HG03139 (cell line): Measurements from ENCODE around the gene ATG10.
"Not testable (repeated sequence)": the region's sequence is repeated elsewhere in the genome, so short reads cannot be mapped to it uniquely, and the experiment has no call there.

Source experiments
- ATAC-seq: cut with Tn5 transposase; IDR thresholded peaks from one replicate; pipeline ENCODE4 v1.9.1; 2021; ENCODE audit not compliant: unreplicated experiment

The ATG10 gene

GRCh38 chr5:81982172-81982685 lies 10.4 kb downstream of the ATG10 start:
- ATAC-seq = not testable (repeated sequence)

- ATAC-seq = not testable (repeated sequence)
Measured at GRCh38 chr5:81983148-81983547, 11.3 kb downstream of the ATG10 start.

- not testable (repeated sequence) for ATAC-seq
Measured at GRCh38 chr5:81983563-81983962, 11.7 kb downstream of the ATG10 start.

- ATAC-seq = no peak
Measured at GRCh38 chr5:81986126-81986525, 14.3 kb downstream of the ATG10 start.

GRCh38 chr5:81989204-81989603 lies 17.4 kb downstream of the ATG10 start:
- no peak for ATAC-seq

- no peak for ATAC-seq
Measured at GRCh38 chr5:81994679-81995078, 22.9 kb downstream of the ATG10 start.

GRCh38 chr5:81995407-81995806 lies 23.6 kb downstream of the ATG10 start:
- ATAC-seq = no peak

- ATAC-seq = no peak
Measured at GRCh38 chr5:82004511-82004910, 32.7 kb downstream of the ATG10 start.

GRCh38 chr5:82009869-82010268 lies 38.0 kb downstream of the ATG10 start:
- not testable (repeated sequence) for ATAC-seq

GRCh38 chr5:82010696-82011095 lies 38.9 kb downstream of the ATG10 start:
- ATAC-seq = no peak

GRCh38 chr5:82011761-82012160 lies 39.9 kb downstream of the ATG10 start:
- no peak for ATAC-seq

GRCh38 chr5:82014644-82015043 lies 42.8 kb downstream of the ATG10 start:
- ATAC-seq = not testable (repeated sequence)

GRCh38 chr5:82018462-82018861 lies 46.6 kb downstream of the ATG10 start:
- ATAC-seq = no peak

- ATAC-seq = no peak
Measured at GRCh38 chr5:82019342-82020138, 47.7 kb downstream of the ATG10 start.

- no peak for ATAC-seq
Measured at GRCh38 chr5:82022499-82022898, 50.7 kb downstream of the ATG10 start.

GRCh38 chr5:82023644-82024043 lies 51.8 kb downstream of the ATG10 start:
- ATAC-seq = no peak

GRCh38 chr5:82031220-82032119 lies 59.6 kb downstream of the ATG10 start:
- ATAC-seq = no peak

GRCh38 chr5:82042894-82043293 lies 71.1 kb downstream of the ATG10 start:
- ATAC-seq = not testable (repeated sequence)

GRCh38 chr5:82044010-82044409 lies 72.2 kb downstream of the ATG10 start:
- ATAC-seq = no peak

- ATAC-seq = no peak
Measured at GRCh38 chr5:82045554-82046275, 73.9 kb downstream of the ATG10 start.

GRCh38 chr5:82046276-82046647 lies 74.4 kb downstream of the ATG10 start:
- ATAC-seq = no peak
